Uterus (tissue), 4 donors: ENCODE results near the gene PRDM10. TPM values are rescaled to one million over a fixed set of nuclear protein-coding genes. Genes with fewer than 3 reads are reported as not detected.

Experiments
- DNase-seq, 2 donors: peaks; one replicate each; pipeline ENCODE4 v3.0.0-alpha.2; 2019 to 2020
- H3K27ac ChIP-seq, 2 donors: fragments of 200-600 bp; sonication (generic); 1 replicate in 1 of 2; 2 replicates in 1 of 2; pipeline ENCODE4 v1.5.1; 2016 to 2018
- H3K27me3 ChIP-seq, 2 donors: fragments of 200-600 bp; sonication (generic); one replicate each; pipeline ENCODE4 v1.5.1; 2018 to 2019; ENCODE audit warnings: control low read depth in 1 of 2
- H3K36me3 ChIP-seq, 2 donors: fragments of 200-600 bp; sonication (generic); one replicate each; pipeline ENCODE4 v1.5.1; 2019; ENCODE audit warnings: control low read depth in 1 of 2
- H3K4me1 ChIP-seq, 2 donors: fragments of 200-600 bp; sonication (generic); one replicate each; pipeline ENCODE4 v1.5.1; 2018 to 2019; ENCODE audit warnings: control low read depth in 1 of 2
- H3K4me3 ChIP-seq, 2 donors: fragments of 200-600 bp; sonication (generic); 1 replicate in 1 of 2; 2 replicates in 1 of 2; pipeline ENCODE4 v1.5.1; 2018 to 2019; ENCODE audit warnings: mild to moderate bottlenecking in 1 of 2
- H3K9me3 ChIP-seq, 2 donors: fragments of 200-600 bp; sonication (generic); one replicate each; pipeline ENCODE4 v1.5.1; 2019; ENCODE audit warnings: control low read depth in 1 of 2
- POLR2A ChIP-seq, 2 donors: fragments of 450-650 bp; IDR thresholded peaks; one replicate each; pipeline ENCODE4 v1.6.1; 2016; ENCODE audit warnings: antibody characterized with exemption in 2 of 2, mild to moderate bottlenecking in 1 of 2, moderate library complexity in 1 of 2
- intact Hi-C: fragments of 100-400 bp; cut with DNase I; formaldehyde crosslinking; loops from one replicate; pipeline ENCODE4 v1.15.1; 2023; ENCODE audit warnings: low total_unique reads
- total RNA-seq, 4 donors: library from RNA; depleted of rRNA in 3 of 4; stranded (reverse); fragments of >200 nt in 3 of 4; gene quantifications; one replicate each; pipeline versions ENCODE4 v1.1.0 to v1.2.4, GENCODE V29; 2014 to 2023
- TF ChIP-seq, protein P1 (sequence below), 4 experiments: fragments of 200-600 bp in 2 of 4; fragments of 450-650 bp in 2 of 4; sonication (generic) in 2 of 4; IDR thresholded peaks; one replicate each; pipeline ENCODE4 v1.5.1; 2016 to 2019; ENCODE audit warnings: antibody characterized with exemption in 4 of 4, mild to moderate bottlenecking in 2 of 4, moderate library complexity in 1 of 4
- donor health status: DM: yes; HTN: yes; CAD: no.

The PRDM10 gene
- total RNA-seq, 4 donors from 2014 or later, result 0.29 to 18.6 (median 6.7) TPM

DNA sequence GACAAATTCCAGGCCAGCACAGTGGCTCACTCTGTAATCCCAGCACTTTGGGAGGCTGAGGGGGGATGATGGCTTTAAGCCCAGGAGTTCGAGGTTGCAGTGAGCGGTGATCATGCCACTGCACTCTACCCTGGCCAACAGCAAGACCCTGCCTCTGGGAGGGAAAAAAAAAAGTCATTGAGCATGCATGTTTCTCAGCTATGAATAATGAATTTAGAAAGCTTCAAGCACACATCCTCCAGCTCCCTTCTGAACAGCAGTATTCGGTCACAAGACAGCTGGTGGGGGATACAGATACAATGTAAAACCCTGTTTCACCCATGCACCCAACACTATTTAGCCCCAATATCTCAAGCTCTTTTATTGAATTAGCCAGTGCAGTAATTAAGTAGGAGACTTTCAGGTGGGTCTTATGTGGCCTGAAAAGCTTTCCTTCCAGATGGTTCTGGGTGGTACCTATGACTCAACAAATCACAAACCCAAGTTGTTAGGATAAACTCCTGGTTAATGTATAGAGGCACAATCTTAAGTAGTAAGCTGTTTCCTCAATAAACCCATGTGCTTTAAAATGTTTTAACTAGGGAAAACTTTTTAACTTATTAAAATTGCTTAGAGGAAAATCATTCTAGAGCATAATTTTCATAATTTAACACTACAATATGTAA lies 13.4 kb downstream of the PRDM10 start:
- Histone ChIP-seq H3K9me3 (no peaks in the 10 kb centered on the region), H3K36me3 (no peaks in the 10 kb centered on the region), H3K4me1 (no peaks in the 10 kb centered on the region), H3K4me3 (no peak overlapping the region), H3K27me3 (no peaks in the 10 kb centered on the region), H3K27ac (no peak overlapping the region)
- DNase-seq, result no peak
- intact Hi-C loops, result no loop called here
- TF ChIP-seq POLR2A (IDR thresholded peaks at IDR 0.05), result no peak
- TF ChIP-seq, protein P1, sequence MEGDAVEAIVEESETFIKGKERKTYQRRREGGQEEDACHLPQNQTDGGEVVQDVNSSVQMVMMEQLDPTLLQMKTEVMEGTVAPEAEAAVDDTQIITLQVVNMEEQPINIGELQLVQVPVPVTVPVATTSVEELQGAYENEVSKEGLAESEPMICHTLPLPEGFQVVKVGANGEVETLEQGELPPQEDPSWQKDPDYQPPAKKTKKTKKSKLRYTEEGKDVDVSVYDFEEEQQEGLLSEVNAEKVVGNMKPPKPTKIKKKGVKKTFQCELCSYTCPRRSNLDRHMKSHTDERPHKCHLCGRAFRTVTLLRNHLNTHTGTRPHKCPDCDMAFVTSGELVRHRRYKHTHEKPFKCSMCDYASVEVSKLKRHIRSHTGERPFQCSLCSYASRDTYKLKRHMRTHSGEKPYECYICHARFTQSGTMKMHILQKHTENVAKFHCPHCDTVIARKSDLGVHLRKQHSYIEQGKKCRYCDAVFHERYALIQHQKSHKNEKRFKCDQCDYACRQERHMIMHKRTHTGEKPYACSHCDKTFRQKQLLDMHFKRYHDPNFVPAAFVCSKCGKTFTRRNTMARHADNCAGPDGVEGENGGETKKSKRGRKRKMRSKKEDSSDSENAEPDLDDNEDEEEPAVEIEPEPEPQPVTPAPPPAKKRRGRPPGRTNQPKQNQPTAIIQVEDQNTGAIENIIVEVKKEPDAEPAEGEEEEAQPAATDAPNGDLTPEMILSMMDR (IDR thresholded peaks at IDR 0.05), result no peak

DNA sequence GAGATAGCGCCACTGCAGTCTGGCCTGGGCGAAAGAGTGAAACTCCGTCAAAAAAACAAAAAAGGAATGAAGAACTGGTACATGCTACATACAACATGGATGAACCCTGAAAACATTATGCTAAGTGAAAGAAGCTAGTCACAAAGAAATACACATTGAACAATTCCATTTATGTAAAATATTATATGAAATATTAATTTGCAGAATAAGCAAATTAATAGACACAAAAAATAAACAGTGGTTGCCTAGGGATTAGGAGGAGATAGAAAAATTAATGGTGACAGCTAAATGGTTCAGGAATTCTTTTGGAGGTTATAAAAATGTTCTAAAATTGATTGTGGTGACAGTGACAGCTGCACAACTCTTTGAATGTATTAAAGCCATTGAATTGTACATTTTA lies 14.7 kb downstream of the PRDM10 start:
- Histone ChIP-seq H3K9me3 (no peaks in the 10 kb centered on the region), H3K27me3 (no peaks in the 10 kb centered on the region), H3K36me3 (no peaks in the 10 kb centered on the region), H3K4me1 (no peaks in the 10 kb centered on the region), H3K4me3 (no peak overlapping the region), H3K27ac (no peak overlapping the region)
- TF ChIP-seq, protein P1 (IDR thresholded peaks at IDR 0.05), result no peak
- TF ChIP-seq POLR2A (IDR thresholded peaks at IDR 0.05), result no peak
- intact Hi-C loops, result no loop called here
- no peak for DNase-seq

DNA sequence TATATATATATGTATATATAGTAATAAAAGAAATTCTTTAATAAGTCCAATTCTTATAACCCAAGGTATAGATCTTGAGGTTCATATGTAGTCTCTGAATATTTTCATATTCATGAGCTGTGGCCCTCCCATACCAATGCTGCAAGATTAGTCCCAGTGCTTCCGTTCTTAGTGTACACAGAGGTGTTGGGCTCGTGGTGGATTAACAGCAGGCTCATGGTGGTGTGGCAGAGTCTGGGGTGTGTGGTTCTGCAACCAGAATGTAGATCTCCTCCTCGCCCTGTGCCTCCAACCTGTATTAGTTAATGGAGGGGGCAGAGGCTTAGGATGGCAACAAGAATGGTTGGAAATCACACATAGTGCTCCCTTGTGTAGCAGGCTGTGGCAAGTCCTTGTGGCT lies 16.8 kb downstream of the PRDM10 start:
- H3K4me3 ChIP-seq, result no peak overlapping the region
- no peaks in the 10 kb centered on the region for H3K27me3 ChIP-seq
- no peak for TF ChIP-seq POLR2A (IDR thresholded peaks at IDR 0.05)
- TF ChIP-seq, protein P1 (IDR thresholded peaks at IDR 0.05), result no peak
- DNase-seq, result no peak
- H3K4me1 ChIP-seq, result no peaks in the 10 kb centered on the region
- intact Hi-C loops, result no loop called here
- H3K36me3 ChIP-seq, result no peaks in the 10 kb centered on the region
- H3K27ac ChIP-seq, result no peak overlapping the region
- no peaks in the 10 kb centered on the region for H3K9me3 ChIP-seq

DNA sequence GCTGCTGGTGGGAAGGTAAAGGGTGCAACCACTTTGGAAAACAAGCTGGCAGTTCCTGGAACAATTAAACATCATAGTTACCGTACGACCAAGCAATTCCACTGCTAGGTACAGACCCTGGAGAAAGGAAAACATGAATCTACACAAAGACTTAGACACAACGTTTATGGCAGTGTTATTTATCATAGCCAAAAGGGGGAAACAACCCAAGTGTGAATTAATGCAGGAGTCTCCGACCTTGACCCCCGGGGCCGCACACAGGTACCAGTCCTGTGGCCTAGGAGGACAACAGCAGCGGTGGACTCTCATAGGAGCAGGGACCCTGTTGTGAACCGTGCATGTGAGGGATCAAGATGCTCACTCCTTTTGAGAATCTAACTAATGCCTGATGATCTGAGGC lies 22.5 kb downstream of the PRDM10 start:
- no peak for DNase-seq
- intact Hi-C loops, result no loop called here
- TF ChIP-seq, protein P1 (IDR thresholded peaks at IDR 0.05), result no peak
- TF ChIP-seq POLR2A (IDR thresholded peaks at IDR 0.05), result no peak

DNA sequence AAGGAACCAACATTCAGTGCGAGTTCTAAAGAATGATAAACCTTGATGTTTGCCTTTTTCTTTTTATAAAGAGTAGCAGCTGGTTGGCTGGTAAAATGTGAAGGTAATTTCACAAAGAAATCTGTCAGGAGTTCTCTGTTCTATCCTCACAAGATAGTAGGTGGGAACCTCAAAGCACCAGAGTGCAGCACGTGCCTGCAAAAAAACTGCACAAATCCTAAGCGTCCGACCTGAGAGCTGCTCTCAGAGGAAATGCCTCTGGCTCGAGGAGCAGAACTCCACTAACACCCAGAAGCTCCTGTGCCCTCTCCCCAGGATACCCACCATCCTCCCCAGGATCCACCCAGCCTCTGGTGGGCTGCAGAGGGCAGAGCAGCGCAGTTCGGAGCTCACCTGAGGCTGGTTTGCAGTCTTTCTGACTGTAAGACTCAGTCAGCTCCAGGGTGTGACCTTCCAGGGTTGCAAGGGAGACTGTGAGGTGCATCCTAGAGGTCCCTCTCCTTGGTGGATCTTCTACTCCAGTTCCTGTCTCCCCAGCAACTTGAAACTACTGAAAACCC lies 23.5 kb downstream of the PRDM10 start:
- H3K27ac ChIP-seq, result no peak overlapping the region
- no peak for DNase-seq
- TF ChIP-seq, protein P1 (IDR thresholded peaks at IDR 0.05), result no peak
- no peak for TF ChIP-seq POLR2A (IDR thresholded peaks at IDR 0.05)
- H3K27me3 ChIP-seq, result no peaks in the 10 kb centered on the region
- no peak overlapping the region for H3K4me3 ChIP-seq
- H3K4me1 ChIP-seq, result no peaks in the 10 kb centered on the region
- intact Hi-C loops, result no loop called here
- H3K9me3 ChIP-seq, result no peaks in the 10 kb centered on the region
- no peaks in the 10 kb centered on the region for H3K36me3 ChIP-seq

More for the DNA sequence above, 22.5 kb downstream of the PRDM10 start:
- H3K36me3 ChIP-seq, result no peaks in the 10 kb centered on the region
- H3K27me3 ChIP-seq, result no peaks in the 10 kb centered on the region
- H3K4me1 ChIP-seq, result no peaks in the 10 kb centered on the region
- no peak overlapping the region for H3K27ac ChIP-seq
- H3K4me3 ChIP-seq, result no peak overlapping the region
- no peaks in the 10 kb centered on the region for H3K9me3 ChIP-seq
